Measurements from ENCODE around the gene CNST.

CNST gene

GRCh38 chr1:246537441-246537840, 28.8 kb upstream of the CNST start:
- DNase-seq (ENCODE audit: low spot score): no peak
- Histone ChIP-seq H3K4me3 (no peak overlapping the region), H3K27ac (no peak overlapping the region)
- no peak for TF ChIP-seq CTCF (IDR thresholded peaks at IDR 0.05)

GRCh38 chr1:246537887-246538286, 28.4 kb upstream of the CNST start:
- Histone ChIP-seq H3K4me3 (no peak overlapping the region), H3K27ac (no peak overlapping the region)
- no peak for DNase-seq (ENCODE audit: low spot score)
- no peak for TF ChIP-seq CTCF (IDR thresholded peaks at IDR 0.05)

GRCh38 chr1:246540738-246541491, 25.3 kb upstream of the CNST start:
- no peak overlapping the region for H3K27ac ChIP-seq
- DNase-seq (ENCODE audit: low spot score): no peak
- H3K4me3 ChIP-seq: no peak overlapping the region
- TF ChIP-seq CTCF (IDR thresholded peaks at IDR 0.05): no peak

GRCh38 chr1:246544001-246544400, 22.3 kb upstream of the CNST start:
- DNase-seq (ENCODE audit: low spot score): no peak
- no peak overlapping the region for H3K27ac ChIP-seq
- H3K4me3 ChIP-seq: no peak overlapping the region
- no peak for TF ChIP-seq CTCF (IDR thresholded peaks at IDR 0.05)

- Histone ChIP-seq H3K4me3 (no peak overlapping the region), H3K27ac (no peak overlapping the region)
- DNase-seq (ENCODE audit: low spot score): no peak
- no peak for TF ChIP-seq CTCF (IDR thresholded peaks at IDR 0.05)
These were observed 16.6 kb upstream of the CNST start for GRCh38 chr1:246549665-246550064.

- no peak for TF ChIP-seq CTCF (IDR thresholded peaks at IDR 0.05)
- H3K27ac ChIP-seq: no peak overlapping the region
- DNase-seq (ENCODE audit: low spot score): no peak
- no peak overlapping the region for H3K4me3 ChIP-seq
These were observed 15.9 kb upstream of the CNST start for GRCh38 chr1:246550402-246550801.

- Histone ChIP-seq H3K4me3 (no peak overlapping the region), H3K27ac (no peak overlapping the region)
- no peak for TF ChIP-seq CTCF (IDR thresholded peaks at IDR 0.05)
- no peak for DNase-seq (ENCODE audit: low spot score)
These were observed 14.1 kb upstream of the CNST start for GRCh38 chr1:246552110-246552509.

Data from coronary artery (tissue), 2 donors.